Psoas muscle (tissue), 8 donors: Measurements from ENCODE around the gene CHRDL2. TPM values are rescaled to one million over a fixed set of nuclear protein-coding genes. Genes with fewer than 3 reads are reported as not detected.

Experiments used
- ATAC-seq, 4 donors: fragments of 200-7000 bp; cut with Tn5 transposase; one replicate each; pipeline ENCODE4 v1.9.1; 2020; ENCODE audit warnings: moderate library complexity in 3 of 4, mild to moderate bottlenecking in 2 of 4
- DNase-seq, 2 donors: peaks; one replicate each; pipeline ENCODE4 v3.0.0-alpha.2; 2020
- H3K27ac ChIP-seq: fragments of 200-600 bp; one replicate; pipeline ENCODE4 v1.8.0; 2022
- H3K27me3 ChIP-seq, 3 donors: fragments of 200-600 bp in 1 of 3; one replicate each; pipeline versions ENCODE4 v1.6.1 to v1.8.0; 2013 to 2022; ENCODE audit warnings: low read length in 2 of 3, mild to moderate bottlenecking in 2 of 3, moderate library complexity in 1 of 3; ENCODE audit not compliant: insufficient read depth in 3 of 3
- H3K36me3 ChIP-seq, 2 donors: fragments of 200-600 bp in 1 of 2; one replicate each; pipeline versions ENCODE4 v1.6.1 to v1.8.0; 2013 to 2022; ENCODE audit warnings: low read depth in 1 of 2, mild to moderate bottlenecking in 1 of 2, moderate library complexity in 1 of 2; ENCODE audit not compliant: insufficient read depth in 1 of 2
- H3K4me1 ChIP-seq: fragments of 200-600 bp; one replicate; pipeline ENCODE4 v1.8.0; 2022
- H3K4me3 ChIP-seq: fragments of 200-600 bp; one replicate; pipeline ENCODE4 v1.8.0; 2022; ENCODE audit warnings: mild to moderate bottlenecking
- H3K9me3 ChIP-seq: fragments of 200-600 bp; one replicate; pipeline ENCODE4 v1.8.0; 2022
- WGBS, 3 donors: extraction: QIAGEN DNeasy Blood & Tissue Kit; methylation state at CpG; one replicate each; pipeline versions ENCODE4 v1.1.6 to v1.1.7; 2013; 5-methylcytosine and 5-hydroxymethylcytosine counted together
- intact Hi-C, 2 donors: fragments of 100-400 bp; cut with DNase I; formaldehyde crosslinking; loops; one replicate each; pipeline versions ENCODE4 v1.11.0 to v1.14.2; 2022
- polyA plus RNA-seq, 3 donors: library from polyadenylated mRNA; stranded (reverse); fragments of 200-250 nt; gene quantifications; one replicate each; pipeline ENCODE4 v1.2.3, GENCODE V29; 2013
- total RNA-seq, 4 donors: library from RNA; stranded (reverse); fragmentation: NEBNext Ultra II Directional in 2 of 4; extraction: Animal tissue kit (Norgen Biotek cat#: 25700) in 2 of 4; gene quantifications; one replicate each; pipeline versions ENCODE4 v1.2.1 to v1.2.4, GENCODE V29; 2021 to 2023
- TF ChIP-seq, protein P1 (sequence below): fragments of 200-600 bp; IDR thresholded peaks from one replicate; pipeline ENCODE4 v1.8.0; 2022; ENCODE audit warnings: antibody characterized with exemption
- donor health status: healthy with polysubstance abuse.
- donor health status: DM: no; HTN: no; CAD: no; lungs with moderate emphysema.
- donor health status: Bipolar disorder and iron deficiency.
- donor health status: healthy.
- donor health status: DM: yes; HTN: yes; CAD: no.
- donor health status: DM: no; HTN: no; CAD: no.
- donor health status: DM: no; HTN: no; CAD: no.
- donor health status: DM: yes; HTN: yes; CAD: no.

CHRDL2 gene
- total and polyA plus RNA-seq, 7 donors: 0.39 to 14.1 (median 3.1) TPM

DNA sequence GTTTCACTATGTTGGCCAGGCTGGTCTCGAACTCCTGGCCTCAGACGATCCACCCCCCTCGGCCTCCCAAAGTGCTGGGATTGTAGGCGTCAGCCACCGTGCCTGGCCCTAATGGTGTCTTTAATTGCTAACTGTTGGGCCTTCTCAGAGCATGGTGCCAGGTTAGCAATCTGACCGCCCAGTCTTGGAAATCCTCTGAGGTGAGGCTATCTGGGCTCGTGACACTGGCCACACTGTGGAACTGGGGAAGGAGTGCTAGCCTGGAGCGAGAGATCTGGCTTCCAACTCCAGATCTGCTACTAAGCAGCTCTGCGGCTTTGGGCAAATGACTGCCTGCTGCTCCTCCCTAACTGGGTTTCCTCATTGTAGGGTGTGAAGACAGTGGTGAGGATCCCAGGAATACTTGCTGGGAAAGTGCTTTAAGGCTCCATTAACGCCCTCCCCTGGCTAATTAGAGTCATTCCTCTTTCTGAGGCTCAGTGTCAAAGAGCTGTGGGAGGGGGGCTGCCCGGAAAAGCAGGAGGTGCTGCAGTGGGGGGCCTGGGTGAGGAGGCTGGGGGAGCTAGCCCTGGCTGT, 35.4 kb downstream of the CHRDL2 start:
- Histone ChIP-seq H3K27me3 (no peaks in the 10 kb centered on the region), H3K27ac (peak overlapping the region; percentile 79), H3K9me3 (no peaks in the 10 kb centered on the region), H3K4me3 (no peak overlapping the region), H3K36me3 (no peaks in the 10 kb centered on the region), H3K4me1 (peaks cover 18% of the 10 kb centered on the region)
- DNase-seq (no peak), ATAC-seq (peak in 3 of 4 donors; percentile 26 to 32 (median 29))
- intact Hi-C loops: no loop called here
- WGBS, 3 donors: 81 to 96% (median 89%) methylated on average over 11 of the region's 11 CpGs
- TF ChIP-seq, protein P1, sequence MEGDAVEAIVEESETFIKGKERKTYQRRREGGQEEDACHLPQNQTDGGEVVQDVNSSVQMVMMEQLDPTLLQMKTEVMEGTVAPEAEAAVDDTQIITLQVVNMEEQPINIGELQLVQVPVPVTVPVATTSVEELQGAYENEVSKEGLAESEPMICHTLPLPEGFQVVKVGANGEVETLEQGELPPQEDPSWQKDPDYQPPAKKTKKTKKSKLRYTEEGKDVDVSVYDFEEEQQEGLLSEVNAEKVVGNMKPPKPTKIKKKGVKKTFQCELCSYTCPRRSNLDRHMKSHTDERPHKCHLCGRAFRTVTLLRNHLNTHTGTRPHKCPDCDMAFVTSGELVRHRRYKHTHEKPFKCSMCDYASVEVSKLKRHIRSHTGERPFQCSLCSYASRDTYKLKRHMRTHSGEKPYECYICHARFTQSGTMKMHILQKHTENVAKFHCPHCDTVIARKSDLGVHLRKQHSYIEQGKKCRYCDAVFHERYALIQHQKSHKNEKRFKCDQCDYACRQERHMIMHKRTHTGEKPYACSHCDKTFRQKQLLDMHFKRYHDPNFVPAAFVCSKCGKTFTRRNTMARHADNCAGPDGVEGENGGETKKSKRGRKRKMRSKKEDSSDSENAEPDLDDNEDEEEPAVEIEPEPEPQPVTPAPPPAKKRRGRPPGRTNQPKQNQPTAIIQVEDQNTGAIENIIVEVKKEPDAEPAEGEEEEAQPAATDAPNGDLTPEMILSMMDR: no peak

DNA sequence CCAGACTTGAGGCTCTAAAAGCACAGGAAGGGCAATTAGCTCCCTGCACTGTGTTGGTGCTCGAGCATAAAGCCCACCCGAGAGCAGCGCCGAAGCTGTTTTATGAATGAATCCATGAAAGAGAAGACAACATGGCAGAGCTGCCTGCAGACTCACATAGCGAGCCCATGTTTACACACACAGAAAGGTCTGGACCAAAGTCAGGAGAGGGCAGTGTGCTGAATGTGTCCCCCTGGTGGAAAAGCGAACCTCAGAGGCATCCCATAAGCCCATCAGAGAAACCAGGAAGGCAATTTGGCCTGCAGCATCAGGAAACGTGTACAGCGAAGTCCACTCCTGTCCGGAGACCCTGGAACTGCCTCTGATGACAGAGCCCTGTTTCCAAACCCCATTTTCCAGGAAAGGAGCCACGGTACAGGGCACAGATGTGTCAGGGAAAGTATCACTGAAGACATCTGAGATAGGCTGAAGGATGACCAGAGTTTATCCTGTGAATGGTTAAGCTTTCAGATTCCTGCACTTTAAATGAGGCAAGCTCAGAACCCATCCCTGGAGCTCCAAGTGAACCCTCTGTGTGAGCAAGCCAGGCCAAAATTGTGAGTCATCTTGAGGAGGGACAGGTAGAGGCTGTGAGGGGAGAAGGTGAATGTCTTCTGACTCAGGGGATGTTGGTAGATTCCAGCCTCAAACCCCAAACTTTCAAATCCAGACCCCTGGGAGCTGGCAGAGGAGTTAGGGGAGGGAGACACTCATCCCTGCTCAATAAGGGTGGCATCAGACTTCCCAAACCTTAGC, 36.9 kb downstream of the CHRDL2 start:
- Histone ChIP-seq H3K36me3 (no peaks in the 10 kb centered on the region), H3K9me3 (no peaks in the 10 kb centered on the region), H3K27ac (no peak overlapping the region), H3K4me1 (peaks cover 18% of the 10 kb centered on the region), H3K4me3 (no peak overlapping the region), H3K27me3 (no peaks in the 10 kb centered on the region)
- DNase-seq (no peak), ATAC-seq (no peak)
- intact Hi-C loops: no loop called here
- WGBS, 3 donors: 69 to 82% (median 75%) methylated on average over 10 of the region's 10 CpGs
- TF ChIP-seq, protein P1: no peak

DNA sequence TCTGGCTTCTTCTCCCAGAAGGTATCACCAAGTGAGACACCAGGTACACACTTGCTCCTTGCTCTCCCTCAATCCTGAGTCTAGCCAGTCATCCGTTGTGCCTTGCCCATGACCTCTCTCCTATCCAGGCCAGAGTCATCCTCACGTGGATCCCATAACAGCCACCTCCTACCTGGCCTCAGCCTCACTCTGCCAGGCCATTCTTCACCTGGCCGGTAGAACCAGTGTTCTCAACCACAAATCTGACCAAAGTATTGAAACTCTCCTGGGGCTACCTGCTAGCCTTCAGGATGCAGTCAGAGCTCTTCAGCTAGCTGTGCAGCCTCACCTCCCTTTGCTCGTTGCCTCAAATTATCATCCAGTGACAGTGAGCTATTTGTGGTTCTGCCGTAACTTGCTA, 37.7 kb downstream of the CHRDL2 start:
- Histone ChIP-seq H3K27me3 (no peaks in the 10 kb centered on the region), H3K4me1 (peaks cover 18% of the 10 kb centered on the region), H3K9me3 (no peaks in the 10 kb centered on the region), H3K4me3 (no peak overlapping the region), H3K36me3 (no peaks in the 10 kb centered on the region), H3K27ac (no peak overlapping the region)
- intact Hi-C loops: no loop called here
- TF ChIP-seq, protein P1: no peak
- 89 to 93% (median 92%) methylated on average over 5 of the region's 5 CpGs for WGBS, 3 donors
- DNase-seq (no peak), ATAC-seq (no peak)

DNA sequence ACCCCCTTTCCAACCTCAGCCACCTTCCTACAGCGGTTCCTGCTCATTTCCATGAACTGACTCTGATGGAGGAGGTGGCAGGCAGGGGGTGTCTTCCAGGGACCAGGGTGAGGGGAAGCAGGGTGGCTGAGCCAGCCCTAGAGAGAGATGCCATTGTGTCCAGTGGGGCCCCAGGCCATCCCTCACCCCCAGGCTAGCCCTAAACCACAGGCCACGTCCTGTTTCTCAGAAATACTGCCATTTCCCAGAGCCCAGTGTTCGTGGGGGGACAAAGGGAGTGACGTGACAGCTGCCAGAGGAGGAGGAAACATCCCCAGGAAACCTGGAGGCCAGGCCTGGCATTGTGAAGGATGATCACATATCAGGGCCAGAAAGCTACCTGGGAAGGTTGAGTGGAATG, 39.5 kb downstream of the CHRDL2 start:
- TF ChIP-seq, protein P1: no peak
- peak in 1 of 2 donors; percentile 42 for DNase-seq
- H3K4me1 ChIP-seq: peaks cover 11% of the 10 kb centered on the region
- ATAC-seq: no peak
- intact Hi-C loops: no loop called here
- H3K27me3 ChIP-seq: no peaks in the 10 kb centered on the region
- no peak overlapping the region for H3K27ac ChIP-seq
- H3K36me3 ChIP-seq: no peaks in the 10 kb centered on the region
- H3K9me3 ChIP-seq: no peaks in the 10 kb centered on the region
- 50 to 73% (median 55%) methylated on average over 4 of the region's 4 CpGs for WGBS, 3 donors
- no peak overlapping the region for H3K4me3 ChIP-seq
